Stimulated activated CD4-positive, alpha-beta T cell treated with anti-CD3 and anti-CD28 coated beads, Interleukin-15, amount 100 ng/mL, for 1 hour (primary cell): ENCODE results near the gene SNAPC5.
"Not testable (repeated sequence)": the region's sequence is repeated elsewhere in the genome, so short reads cannot be mapped to it uniquely, and the experiment has no call there.

Experiments
- DNase-seq, 2 donors: peaks; one replicate each; pipeline ENCODE4 v3.0.0-alpha.2; 2020; ENCODE audit warnings: low read depth in 1 of 2, low spot score in 1 of 2

SNAPC5 gene

GRCh38 chr15:66497502-66498455 lies at the start of gene SNAPC5:
Gene SNAPC5 (minus strand): TSS chr15:66497762. CDS start chr15:66497731, 31 bp downstream.
- DNase-seq, result peak; percentile 94 to 99

GRCh38 chr15:66545255-66545654 lies 47.7 kb upstream of the SNAPC5 start:
- DNase-seq, result no peak

GRCh38 chr15:66542896-66543295 lies 45.3 kb upstream of the SNAPC5 start:
- no peak for DNase-seq

GRCh38 chr15:66535056-66535455 lies 37.5 kb upstream of the SNAPC5 start:
- no peak for DNase-seq

GRCh38 chr15:66524838-66525237 lies 27.3 kb upstream of the SNAPC5 start:
- no peak for DNase-seq

- no peak for DNase-seq
These were observed 26.4 kb upstream of the SNAPC5 start for GRCh38 chr15:66523926-66524325.

GRCh38 chr15:66515901-66516322 lies 18.4 kb upstream of the SNAPC5 start:
- no peak for DNase-seq

- no peak for DNase-seq
These were observed 17.0 kb upstream of the SNAPC5 start for GRCh38 chr15:66514586-66514985.

GRCh38 chr15:66508293-66508883 lies 10.8 kb upstream of the SNAPC5 start:
- DNase-seq, result no peak

- DNase-seq, result no peak
These were observed 8.3 kb upstream of the SNAPC5 start for GRCh38 chr15:66505818-66506217.

GRCh38 chr15:66505430-66505811 lies 7.9 kb upstream of the SNAPC5 start:
- DNase-seq, result no peak

GRCh38 chr15:66504563-66505429 lies 7.2 kb upstream of the SNAPC5 start, which contains the start of the genes RPL4 and ZWILCH:
Gene RPL4 (minus strand): TSS chr15:66504855. CDS start chr15:66504790, 65 bp downstream.
Gene ZWILCH (plus strand): TSS chr15:66505326. CDS start chr15:66505339, 13 bp downstream.
- peak; percentile 59 to 70 for DNase-seq

- no peak for DNase-seq
These were observed 6.4 kb upstream of the SNAPC5 start for GRCh38 chr15:66503780-66504562.

GRCh38 chr15:66503041-66503648 lies 5.6 kb upstream of the SNAPC5 start:
- DNase-seq, result not testable (repeated sequence)

GRCh38 chr15:66502491-66502890 lies 4.9 kb upstream of the SNAPC5 start:
- no peak for DNase-seq

GRCh38 chr15:66500346-66500745 lies 2.8 kb upstream of the SNAPC5 start:
- not testable (repeated sequence) for DNase-seq

GRCh38 chr15:66498501-66499386 lies 1.2 kb upstream of the SNAPC5 start:
- no peak for DNase-seq

- no peak for DNase-seq
These were observed 536 bp downstream of the SNAPC5 start for GRCh38 chr15:66496951-66497501.

GRCh38 chr15:66494262-66494661 lies 3.3 kb downstream of the SNAPC5 start:
- no peak for DNase-seq
